ENCODE results near the gene MYO1A. TPM values are rescaled to one million over a fixed set of nuclear protein-coding genes. Genes with fewer than 3 reads are reported as not detected.

Gene MYO1A
- total RNA-seq, 1 experiment from 2014 or later: 0.31 TPM

- peak; percentile 62 for DNase-seq
- no peak for TF ChIP-seq CTCF (IDR thresholded peaks at IDR 0.05; ENCODE audit: unreplicated experiment)
- peaks cover 57% of the 10 kb centered on the region for H3K36me3 Mint-ChIP-seq (ENCODE audit: insufficient read depth, unreplicated experiment)
- peaks cover 49% of the 10 kb centered on the region for H3K4me1 Mint-ChIP-seq (ENCODE audit: low read depth, unreplicated experiment)
- CTCF ChIA-PET: interaction anchor here (0.6 to 4.5 kb wide), 7 partner anchors 8 to 290 kb away, joined by 3 to 49 read pairs (median 4); partner anchors contain the start of genes NEMP1 and STAT6
- intact Hi-C loops (cut with micrococcal nuclease; ENCODE audit: unreplicated experiment): no loop called here
- H3K4me3 Mint-ChIP-seq (ENCODE audit: low read depth, unreplicated experiment): peak overlapping the region; percentile 91
- H3K27ac Mint-ChIP-seq (ENCODE audit: unreplicated experiment): peak overlapping the region; percentile 94
- H3K27me3 Mint-ChIP-seq (ENCODE audit: unreplicated experiment): no peaks in the 10 kb centered on the region
- H3K9me3 Mint-ChIP-seq (ENCODE audit: low read depth, unreplicated experiment): no peaks in the 10 kb centered on the region
- TSS peak; percentile 70 for BruUV-seq (replicated peaks)
These were observed 36.6 kb upstream of the MYO1A start for GRCh38 chr12:57086493-57087009.

- no TSS peak for BruUV-seq (replicated peaks)
- intact Hi-C loops (cut with micrococcal nuclease; ENCODE audit: unreplicated experiment): no loop called here
- Mint-ChIP-seq H3K27ac (ENCODE audit: unreplicated experiment) (peak overlapping the region; percentile 94), H3K36me3 (ENCODE audit: insufficient read depth, unreplicated experiment) (peaks cover 54% of the 10 kb centered on the region), H3K27me3 (ENCODE audit: unreplicated experiment) (no peaks in the 10 kb centered on the region), H3K4me1 (ENCODE audit: low read depth, unreplicated experiment) (peaks cover 46% of the 10 kb centered on the region), H3K9me3 (ENCODE audit: low read depth, unreplicated experiment) (no peaks in the 10 kb centered on the region), H3K4me3 (ENCODE audit: low read depth, unreplicated experiment) (peak overlapping the region; percentile 91)
- DNase-seq: no peak
- CTCF ChIA-PET: interaction anchor here (0.6 to 1.3 kb wide), 3 partner anchors 17 to 289 kb away, joined by 3 to 4 read pairs (median 3); no protein-coding TSS in a partner anchor
- no peak for TF ChIP-seq CTCF (IDR thresholded peaks at IDR 0.05; ENCODE audit: unreplicated experiment)
These were observed 36.1 kb upstream of the MYO1A start for GRCh38 chr12:57085999-57086492.

- intact Hi-C loops (cut with micrococcal nuclease; ENCODE audit: unreplicated experiment): no loop called here
- no peaks in the 10 kb centered on the region for H3K27me3 Mint-ChIP-seq (ENCODE audit: unreplicated experiment)
- DNase-seq: no peak
- no peak for TF ChIP-seq CTCF (IDR thresholded peaks at IDR 0.05; ENCODE audit: unreplicated experiment)
- H3K9me3 Mint-ChIP-seq (ENCODE audit: low read depth, unreplicated experiment): no peaks in the 10 kb centered on the region
- peaks cover 12% of the 10 kb centered on the region for H3K4me1 Mint-ChIP-seq (ENCODE audit: low read depth, unreplicated experiment)
- H3K27ac Mint-ChIP-seq (ENCODE audit: unreplicated experiment): no peak overlapping the region
- no TSS peak for BruUV-seq (replicated peaks)
- CTCF ChIA-PET: no interaction called here
- peaks cover 33% of the 10 kb centered on the region for H3K36me3 Mint-ChIP-seq (ENCODE audit: insufficient read depth, unreplicated experiment)
- H3K4me3 Mint-ChIP-seq (ENCODE audit: low read depth, unreplicated experiment): no peak overlapping the region
These were observed 30.9 kb upstream of the MYO1A start for GRCh38 chr12:57080855-57081254.

- H3K27me3 Mint-ChIP-seq (ENCODE audit: unreplicated experiment): no peaks in the 10 kb centered on the region
- CTCF ChIA-PET: interaction anchor here (1.0 to 2.9 kb wide), 5 partner anchors 10 to 44 kb away, joined by 3 to 42 read pairs (median 7); partner anchors contain the start of gene STAT6
- TF ChIP-seq CTCF (IDR thresholded peaks at IDR 0.05; ENCODE audit: unreplicated experiment): no peak
- intact Hi-C loops (cut with micrococcal nuclease; ENCODE audit: unreplicated experiment): no loop called here
- H3K4me3 Mint-ChIP-seq (ENCODE audit: low read depth, unreplicated experiment): no peak overlapping the region
- no peak overlapping the region for H3K27ac Mint-ChIP-seq (ENCODE audit: unreplicated experiment)
- H3K4me1 Mint-ChIP-seq (ENCODE audit: low read depth, unreplicated experiment): peaks cover 2% of the 10 kb centered on the region
- H3K9me3 Mint-ChIP-seq (ENCODE audit: low read depth, unreplicated experiment): no peaks in the 10 kb centered on the region
- peaks cover 33% of the 10 kb centered on the region for H3K36me3 Mint-ChIP-seq (ENCODE audit: insufficient read depth, unreplicated experiment)
- no TSS peak for BruUV-seq (replicated peaks)
- DNase-seq: no peak
These were observed 29.9 kb upstream of the MYO1A start for GRCh38 chr12:57079821-57080220.
